ENCODE results near the gene CAV1.

CAV1 gene

DNA sequence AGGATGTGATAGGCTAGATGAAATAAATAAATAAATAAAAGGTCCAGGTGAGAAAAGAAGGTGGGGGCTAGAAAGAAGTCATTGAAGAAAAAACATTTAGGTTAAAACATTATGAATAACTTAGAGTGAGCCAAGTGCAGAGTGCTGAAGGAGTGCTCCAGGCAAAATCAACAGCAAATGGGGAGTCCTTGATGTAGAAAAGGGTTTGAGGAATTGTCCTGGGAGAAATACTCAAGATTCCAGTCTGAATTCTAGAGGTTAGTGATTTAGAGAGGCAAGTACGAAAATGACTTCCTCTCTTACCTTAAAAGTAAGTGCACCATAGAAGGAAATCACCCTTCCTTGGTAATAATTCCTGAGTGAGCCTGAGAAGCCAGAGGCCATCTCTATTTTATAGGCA, 19.7 kb downstream of the CAV1 start:
- H3K4me3 ChIP-seq (ENCODE audit: low read depth, low read length) = no peak overlapping the region
- H3K27me3 ChIP-seq (replicated peaks) = no peaks in the 10 kb centered on the region
- TF ChIP-seq, protein P1, sequence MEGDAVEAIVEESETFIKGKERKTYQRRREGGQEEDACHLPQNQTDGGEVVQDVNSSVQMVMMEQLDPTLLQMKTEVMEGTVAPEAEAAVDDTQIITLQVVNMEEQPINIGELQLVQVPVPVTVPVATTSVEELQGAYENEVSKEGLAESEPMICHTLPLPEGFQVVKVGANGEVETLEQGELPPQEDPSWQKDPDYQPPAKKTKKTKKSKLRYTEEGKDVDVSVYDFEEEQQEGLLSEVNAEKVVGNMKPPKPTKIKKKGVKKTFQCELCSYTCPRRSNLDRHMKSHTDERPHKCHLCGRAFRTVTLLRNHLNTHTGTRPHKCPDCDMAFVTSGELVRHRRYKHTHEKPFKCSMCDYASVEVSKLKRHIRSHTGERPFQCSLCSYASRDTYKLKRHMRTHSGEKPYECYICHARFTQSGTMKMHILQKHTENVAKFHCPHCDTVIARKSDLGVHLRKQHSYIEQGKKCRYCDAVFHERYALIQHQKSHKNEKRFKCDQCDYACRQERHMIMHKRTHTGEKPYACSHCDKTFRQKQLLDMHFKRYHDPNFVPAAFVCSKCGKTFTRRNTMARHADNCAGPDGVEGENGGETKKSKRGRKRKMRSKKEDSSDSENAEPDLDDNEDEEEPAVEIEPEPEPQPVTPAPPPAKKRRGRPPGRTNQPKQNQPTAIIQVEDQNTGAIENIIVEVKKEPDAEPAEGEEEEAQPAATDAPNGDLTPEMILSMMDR (IDR thresholded peaks at IDR 0.05; ENCODE audit: low read depth, low read length, missing control alignments) = no peak
- no peak for DNase-seq
- no peak overlapping the region for H3K27ac ChIP-seq
- in situ Hi-C loops (cut with HindIII; ENCODE audit: low pct_ligation_motif_present, low sequenced_read_pairs) = no loop called here
- H3K36me3 ChIP-seq (replicated peaks) = peaks cover 42% of the 10 kb centered on the region

DNA sequence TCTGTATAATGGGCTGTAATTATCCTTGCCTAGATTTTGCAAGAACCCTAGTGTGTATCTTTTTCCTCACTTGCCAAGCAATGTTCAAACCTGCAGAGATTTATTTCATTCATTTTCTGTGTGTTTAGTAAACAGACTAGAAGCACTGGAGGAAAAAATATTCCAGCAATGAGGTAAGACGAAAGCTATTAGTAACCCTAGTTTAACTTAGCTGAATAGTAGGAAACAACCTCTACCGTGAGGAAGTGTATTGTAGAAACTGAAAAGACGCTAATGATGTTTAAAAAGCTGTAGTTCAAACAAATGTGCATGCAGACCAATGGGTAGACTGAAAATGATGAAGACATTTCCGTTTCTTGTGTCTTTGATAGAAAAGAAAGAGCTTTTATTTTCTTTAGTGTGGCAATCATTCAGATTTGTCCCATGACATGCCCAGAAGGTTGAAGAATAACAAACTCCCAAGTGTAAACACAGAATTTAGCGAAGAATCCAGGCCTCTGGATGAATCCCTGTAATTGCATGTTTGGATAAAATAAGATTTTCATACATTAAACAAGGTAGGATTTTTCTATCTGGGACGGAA, 20.7 kb downstream of the CAV1 start:
- Histone ChIP-seq H3K36me3 (replicated peaks) (peaks cover 50% of the 10 kb centered on the region), H3K27me3 (replicated peaks) (no peaks in the 10 kb centered on the region), H3K27ac (no peak overlapping the region), H3K4me3 (ENCODE audit: low read depth, low read length) (no peak overlapping the region)
- no peak for DNase-seq
- in situ Hi-C loops (cut with HindIII; ENCODE audit: low pct_ligation_motif_present, low sequenced_read_pairs) = no loop called here
- TF ChIP-seq, protein P1 (IDR thresholded peaks at IDR 0.05; ENCODE audit: low read depth, low read length, missing control alignments) = no peak

DNA sequence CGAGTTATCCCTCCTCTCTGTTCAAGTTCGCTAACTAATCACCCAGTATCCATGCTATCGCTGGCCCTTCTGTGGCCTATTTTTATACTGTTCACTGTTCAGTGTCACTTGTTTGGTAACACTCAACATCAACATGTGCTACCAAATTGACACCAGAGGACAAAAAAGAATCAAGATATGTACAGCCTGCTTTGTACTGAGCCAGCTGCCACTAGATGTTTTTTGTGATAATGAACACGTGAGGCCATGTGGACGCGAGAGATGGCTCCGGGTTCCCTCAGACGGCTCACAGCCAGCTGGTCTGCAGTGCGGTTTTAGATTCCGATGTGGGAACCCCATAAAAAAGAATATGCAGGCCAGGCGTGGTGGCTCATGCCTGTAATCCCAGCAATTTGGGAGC, 21.2 kb downstream of the CAV1 start:
- in situ Hi-C loops (cut with HindIII; ENCODE audit: low pct_ligation_motif_present, low sequenced_read_pairs) = no loop called here
- Histone ChIP-seq H3K4me3 (ENCODE audit: low read depth, low read length) (no peak overlapping the region), H3K27me3 (replicated peaks) (no peaks in the 10 kb centered on the region), H3K36me3 (replicated peaks) (peaks cover 55% of the 10 kb centered on the region), H3K27ac (no peak overlapping the region)
- DNase-seq = no peak
- TF ChIP-seq, protein P1 (IDR thresholded peaks at IDR 0.05; ENCODE audit: low read depth, low read length, missing control alignments) = no peak

DNA sequence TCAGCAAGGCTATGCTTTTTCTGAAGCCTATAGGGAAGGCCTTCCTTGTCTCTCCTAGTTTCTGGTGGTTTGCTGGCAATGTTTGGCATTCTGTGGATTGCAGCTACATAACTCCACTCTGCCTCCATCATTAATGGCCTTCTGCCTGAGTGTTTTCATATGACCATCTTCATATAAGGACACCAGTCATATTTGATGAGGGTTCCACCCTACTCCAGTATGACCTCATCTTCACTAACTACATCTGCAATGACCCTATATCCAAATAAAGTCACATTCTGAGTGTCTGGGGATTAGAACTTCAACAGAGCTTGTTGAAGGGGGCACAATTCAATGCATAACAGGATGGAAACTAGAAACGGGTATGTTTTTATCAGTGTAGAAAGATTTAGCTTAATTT, 22.1 kb downstream of the CAV1 start:
- no peak for DNase-seq
- no peaks in the 10 kb centered on the region for H3K27me3 ChIP-seq (replicated peaks)
- TF ChIP-seq, protein P1 (IDR thresholded peaks at IDR 0.05; ENCODE audit: low read depth, low read length, missing control alignments) = no peak
- in situ Hi-C loops (cut with HindIII; ENCODE audit: low pct_ligation_motif_present, low sequenced_read_pairs) = no loop called here
- peak overlapping the region; percentile 2 for H3K27ac ChIP-seq
- H3K4me3 ChIP-seq (ENCODE audit: low read depth, low read length) = no peak overlapping the region
- H3K36me3 ChIP-seq (replicated peaks) = peaks cover 61% of the 10 kb centered on the region

DNA sequence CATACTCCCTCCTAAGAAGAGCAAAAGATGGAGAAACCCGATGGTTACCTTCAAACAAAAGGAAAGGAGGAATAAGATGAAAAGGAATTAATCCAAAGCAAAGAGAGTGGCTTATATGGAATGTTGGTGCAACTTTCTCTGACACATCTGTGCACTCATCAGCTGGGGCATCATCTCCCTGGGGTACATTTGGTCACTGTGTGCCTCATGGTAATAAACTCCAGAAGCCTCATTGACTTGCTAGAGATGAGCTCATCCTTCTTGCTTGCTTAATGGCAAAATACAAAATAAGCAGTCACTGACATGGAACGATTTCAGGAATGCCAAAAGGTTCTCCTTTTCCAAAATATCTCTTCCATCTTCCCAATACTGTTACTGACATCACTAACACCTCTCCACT, 22.5 kb downstream of the CAV1 start:
- Histone ChIP-seq H3K27me3 (replicated peaks) (no peaks in the 10 kb centered on the region), H3K27ac (peak overlapping the region; percentile 14), H3K36me3 (replicated peaks) (peaks cover 64% of the 10 kb centered on the region), H3K4me3 (ENCODE audit: low read depth, low read length) (no peak overlapping the region)
- TF ChIP-seq, protein P1 (IDR thresholded peaks at IDR 0.05; ENCODE audit: low read depth, low read length, missing control alignments) = no peak
- in situ Hi-C loops (cut with HindIII; ENCODE audit: low pct_ligation_motif_present, low sequenced_read_pairs) = no loop called here
- DNase-seq = peak; percentile 57

DNA sequence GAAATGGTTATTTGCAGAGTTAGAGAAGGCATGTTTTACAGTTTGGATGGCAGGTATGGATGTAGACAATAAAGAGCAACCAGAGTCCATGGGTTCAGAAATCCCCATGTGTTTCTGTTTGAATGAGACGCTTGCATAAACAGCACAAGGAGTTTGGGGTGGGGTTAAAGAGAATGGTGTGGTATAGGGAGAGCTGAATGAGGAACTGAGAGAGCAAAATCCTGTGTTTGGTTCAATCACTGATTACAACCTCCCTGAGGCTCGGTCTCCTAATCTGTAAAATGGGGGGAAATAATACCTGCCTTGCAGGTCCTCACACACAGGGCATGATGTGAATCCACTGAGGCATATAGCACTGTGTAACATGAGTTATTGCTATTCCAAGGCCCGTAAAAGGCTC, 23.7 kb downstream of the CAV1 start:
- Histone ChIP-seq H3K4me3 (ENCODE audit: low read depth, low read length) (no peak overlapping the region), H3K27ac (no peak overlapping the region), H3K36me3 (replicated peaks) (peaks cover 65% of the 10 kb centered on the region), H3K27me3 (replicated peaks) (no peaks in the 10 kb centered on the region)
- in situ Hi-C loops (cut with HindIII; ENCODE audit: low pct_ligation_motif_present, low sequenced_read_pairs) = no loop called here
- DNase-seq = no peak
- TF ChIP-seq, protein P1 (IDR thresholded peaks at IDR 0.05; ENCODE audit: low read depth, low read length, missing control alignments) = no peak

Measured in brain microvascular endothelial cell (primary cell).